ENCODE measurements around the gene GRAMD1B. TPM values are rescaled to one million over a fixed set of nuclear protein-coding genes. Genes with fewer than 3 reads are reported as not detected.

GRAMD1B gene
- total and polyA plus RNA-seq, 8 donors, result 1.1 to 4.8 (median 2.2) TPM

GRCh38 chr11:123406441-123407129, 23.5 kb upstream of the GRAMD1B start:
- peaks cover 0 to 11% (median 0%) of the 10 kb centered on the region in 4 donors for H3K27me3 ChIP-seq
- H3K4me3 ChIP-seq, result no peak overlapping the region
- H3K27ac ChIP-seq, result no peak overlapping the region
- H3K4me1 ChIP-seq, result no peaks in the 10 kb centered on the region
- FAIRE-seq, result no peak
- 35 to 41% methylated on average over 4 of the region's 4 CpGs for WGBS, 2 donors
- H3K9me3 ChIP-seq, result no peaks in the 10 kb centered on the region
- TF ChIP-seq, protein P1, sequence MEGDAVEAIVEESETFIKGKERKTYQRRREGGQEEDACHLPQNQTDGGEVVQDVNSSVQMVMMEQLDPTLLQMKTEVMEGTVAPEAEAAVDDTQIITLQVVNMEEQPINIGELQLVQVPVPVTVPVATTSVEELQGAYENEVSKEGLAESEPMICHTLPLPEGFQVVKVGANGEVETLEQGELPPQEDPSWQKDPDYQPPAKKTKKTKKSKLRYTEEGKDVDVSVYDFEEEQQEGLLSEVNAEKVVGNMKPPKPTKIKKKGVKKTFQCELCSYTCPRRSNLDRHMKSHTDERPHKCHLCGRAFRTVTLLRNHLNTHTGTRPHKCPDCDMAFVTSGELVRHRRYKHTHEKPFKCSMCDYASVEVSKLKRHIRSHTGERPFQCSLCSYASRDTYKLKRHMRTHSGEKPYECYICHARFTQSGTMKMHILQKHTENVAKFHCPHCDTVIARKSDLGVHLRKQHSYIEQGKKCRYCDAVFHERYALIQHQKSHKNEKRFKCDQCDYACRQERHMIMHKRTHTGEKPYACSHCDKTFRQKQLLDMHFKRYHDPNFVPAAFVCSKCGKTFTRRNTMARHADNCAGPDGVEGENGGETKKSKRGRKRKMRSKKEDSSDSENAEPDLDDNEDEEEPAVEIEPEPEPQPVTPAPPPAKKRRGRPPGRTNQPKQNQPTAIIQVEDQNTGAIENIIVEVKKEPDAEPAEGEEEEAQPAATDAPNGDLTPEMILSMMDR (IDR thresholded peaks at IDR 0.05), result no peak
- no peak for ATAC-seq
- intact Hi-C loops (cut with DNase I), result loop anchor here in 2 of 3 donors (5.0 kb wide), 1 partner anchor 71 kb away; no protein-coding TSS in a partner anchor
- no peaks in the 10 kb centered on the region for H3K36me3 ChIP-seq
- no peak for DNase-seq

GRCh38 chr11:123407130-123407995, 22.7 kb upstream of the GRAMD1B start:
- no peaks in the 10 kb centered on the region for H3K4me1 ChIP-seq
- WGBS, 2 donors, result 5 to 7% methylated on average over 7 of the region's 7 CpGs
- peak in 4 of 6 donors; percentile 41 to 71 (median 54) for DNase-seq
- H3K36me3 ChIP-seq, result no peaks in the 10 kb centered on the region
- no peak overlapping the region for H3K4me3 ChIP-seq
- no peak for FAIRE-seq
- TF ChIP-seq, protein P1 (IDR thresholded peaks at IDR 0.05), result peak; percentile 21 to 53 (median 49)
- intact Hi-C loops (cut with DNase I), result loop anchor here in 2 of 3 donors (5.0 kb wide), 1 partner anchor 70 kb away; no protein-coding TSS in a partner anchor
- peaks cover 0 to 16% (median 0%) of the 10 kb centered on the region in 4 donors for H3K27me3 ChIP-seq
- peak; percentile 80 to 97 (median 90) for ATAC-seq
- H3K27ac ChIP-seq, result no peak overlapping the region
- no peaks in the 10 kb centered on the region for H3K9me3 ChIP-seq

DNA sequence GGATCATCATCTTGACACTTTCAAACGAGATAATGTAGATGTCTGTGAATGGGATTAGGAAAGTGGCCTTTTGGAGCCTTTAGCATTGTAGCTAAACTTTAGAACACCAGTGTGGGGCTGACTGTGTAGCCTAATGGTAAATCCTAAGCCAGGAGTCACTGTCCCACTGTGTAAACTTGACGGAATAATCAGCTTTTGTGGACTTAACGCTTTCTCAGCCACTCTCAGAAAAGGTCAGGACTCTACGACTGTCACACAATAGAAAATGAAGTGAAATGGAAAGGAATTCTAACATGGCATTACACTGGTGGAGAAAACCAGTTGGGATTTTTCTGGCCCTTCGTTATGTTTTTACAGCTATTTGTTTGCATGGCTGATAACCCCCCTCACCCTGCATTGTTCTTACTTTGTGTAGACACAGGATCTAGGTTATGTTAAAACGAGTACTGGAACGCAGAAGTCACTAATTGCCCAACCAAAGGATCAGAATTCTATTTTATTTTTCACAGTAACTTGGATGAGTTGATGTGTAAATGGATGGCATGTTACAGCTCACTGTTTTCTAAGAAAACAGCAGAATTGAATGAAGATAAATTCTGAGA, 22.0 kb upstream of the GRAMD1B start:
- FAIRE-seq (no peak), ATAC-seq (no peak), DNase-seq (no peak)
- Histone ChIP-seq H3K27me3 (peaks cover 0 to 16% (median 0%) of the 10 kb centered on the region in 4 donors), H3K9me3 (no peaks in the 10 kb centered on the region), H3K27ac (no peak overlapping the region), H3K4me3 (no peak overlapping the region), H3K4me1 (no peaks in the 10 kb centered on the region), H3K36me3 (no peaks in the 10 kb centered on the region)
- TF ChIP-seq, protein P1 (IDR thresholded peaks at IDR 0.05), result no peak
- intact Hi-C loops (cut with DNase I), result loop anchor here in 2 of 3 donors (5.0 kb wide), 1 partner anchor 69 kb away; no protein-coding TSS in a partner anchor
- WGBS, 2 donors, result 31 to 33% methylated on average over 7 of the region's 7 CpGs

GRCh38 chr11:123408619-123409455, 21.2 kb upstream of the GRAMD1B start:
- DNase-seq (no peak), FAIRE-seq (no peak), ATAC-seq (no peak)
- no peaks in the 10 kb centered on the region for H3K9me3 ChIP-seq
- peaks cover 0 to 16% (median 0%) of the 10 kb centered on the region in 4 donors for H3K27me3 ChIP-seq
- H3K27ac ChIP-seq, result no peak overlapping the region
- H3K36me3 ChIP-seq, result no peaks in the 10 kb centered on the region
- no peak overlapping the region for H3K4me3 ChIP-seq
- 31 to 44% methylated on average over 8 of the region's 8 CpGs for WGBS, 2 donors
- no peaks in the 10 kb centered on the region for H3K4me1 ChIP-seq
- TF ChIP-seq, protein P1 (IDR thresholded peaks at IDR 0.05), result no peak
- intact Hi-C loops (cut with DNase I), result loop anchor here in 2 of 3 donors (5.0 kb wide), 1 partner anchor 68 kb away; no protein-coding TSS in a partner anchor
